IPS-18a (cell line): Measurements from ENCODE around the gene ARIH1.

Source experiments
- H3K27ac ChIP-seq: one replicate; pipeline ENCODE4 v1.5.1; 2013; ENCODE audit warnings: low read length
- H3K27me3 ChIP-seq: one replicate; pipeline ENCODE4 v1.6.1; 2013; ENCODE audit warnings: mild to moderate bottlenecking, low read length; ENCODE audit not compliant: control insufficient read depth, insufficient read depth
- H3K36me3 ChIP-seq: one replicate; pipeline ENCODE4 v1.6.1; 2013; ENCODE audit warnings: low read depth, low read length; ENCODE audit not compliant: control insufficient read depth
- H3K4me1 ChIP-seq: one replicate; pipeline ENCODE4 v1.6.1; 2013; ENCODE audit warnings: low read depth, low read length; ENCODE audit not compliant: control insufficient read depth
- H3K4me3 ChIP-seq: one replicate; pipeline ENCODE4 v1.5.1; 2013; ENCODE audit warnings: low read length
- H3K9ac ChIP-seq: one replicate; pipeline ENCODE4 v1.6.1; 2013; ENCODE audit warnings: mild to moderate bottlenecking, low read length, moderate library complexity
- H3K9me3 ChIP-seq: one replicate; pipeline ENCODE4 v1.6.1; 2013; ENCODE audit warnings: low read depth, low read length; ENCODE audit not compliant: control insufficient read depth

The ARIH1 gene

GRCh38 chr15:72511536-72511935, 37.4 kb downstream of the ARIH1 start:
- no peak overlapping the region for H3K9ac ChIP-seq
- H3K4me3 ChIP-seq, result no peak overlapping the region
- H3K27me3 ChIP-seq, result no peaks in the 10 kb centered on the region
- H3K4me1 ChIP-seq, result no peaks in the 10 kb centered on the region
- no peaks in the 10 kb centered on the region for H3K36me3 ChIP-seq
- no peaks in the 10 kb centered on the region for H3K9me3 ChIP-seq
- no peak overlapping the region for H3K27ac ChIP-seq

- no peaks in the 10 kb centered on the region for H3K4me1 ChIP-seq
- peaks cover 2% of the 10 kb centered on the region for H3K36me3 ChIP-seq
- H3K27ac ChIP-seq, result no peak overlapping the region
- no peak overlapping the region for H3K9ac ChIP-seq
- H3K4me3 ChIP-seq, result no peak overlapping the region
- no peaks in the 10 kb centered on the region for H3K27me3 ChIP-seq
- H3K9me3 ChIP-seq, result no peaks in the 10 kb centered on the region
These were observed 41.7 kb downstream of the ARIH1 start for GRCh38 chr15:72515591-72516389.

- H3K9ac ChIP-seq, result no peak overlapping the region
- H3K27ac ChIP-seq, result no peak overlapping the region
- no peaks in the 10 kb centered on the region for H3K4me1 ChIP-seq
- H3K27me3 ChIP-seq, result no peaks in the 10 kb centered on the region
- H3K4me3 ChIP-seq, result no peak overlapping the region
- no peaks in the 10 kb centered on the region for H3K9me3 ChIP-seq
- H3K36me3 ChIP-seq, result peaks cover 4% of the 10 kb centered on the region
These were observed 42.6 kb downstream of the ARIH1 start for GRCh38 chr15:72516777-72517176.

- Histone ChIP-seq H3K36me3 (peaks cover 4% of the 10 kb centered on the region), H3K27ac (no peak overlapping the region), H3K9ac (no peak overlapping the region), H3K27me3 (no peaks in the 10 kb centered on the region), H3K9me3 (no peaks in the 10 kb centered on the region), H3K4me3 (no peak overlapping the region), H3K4me1 (no peaks in the 10 kb centered on the region)
These were observed 47.6 kb downstream of the ARIH1 start for GRCh38 chr15:72521682-72522081.

GRCh38 chr15:72532991-72533601, 59.0 kb downstream of the ARIH1 start:
- Histone ChIP-seq H3K36me3 (peaks cover 3% of the 10 kb centered on the region), H3K9ac (no peak overlapping the region)

GRCh38 chr15:72534523-72534922, 60.4 kb downstream of the ARIH1 start:
- Histone ChIP-seq H3K27ac (no peak overlapping the region), H3K4me1 (no peaks in the 10 kb centered on the region), H3K27me3 (no peaks in the 10 kb centered on the region), H3K36me3 (peaks cover 3% of the 10 kb centered on the region), H3K9me3 (no peaks in the 10 kb centered on the region), H3K9ac (no peak overlapping the region), H3K4me3 (no peak overlapping the region)

More at GRCh38 chr15:72532991-72533601, 59.0 kb downstream of the ARIH1 start:
- Histone ChIP-seq H3K4me3 (no peak overlapping the region), H3K27me3 (no peaks in the 10 kb centered on the region), H3K27ac (no peak overlapping the region), H3K4me1 (no peaks in the 10 kb centered on the region), H3K9me3 (no peaks in the 10 kb centered on the region)

GRCh38 chr15:72535911-72536310, 61.8 kb downstream of the ARIH1 start:
- no peaks in the 10 kb centered on the region for H3K4me1 ChIP-seq
- peaks cover 3% of the 10 kb centered on the region for H3K9me3 ChIP-seq
- peaks cover 3% of the 10 kb centered on the region for H3K36me3 ChIP-seq
- no peak overlapping the region for H3K27ac ChIP-seq
- no peak overlapping the region for H3K4me3 ChIP-seq
- no peaks in the 10 kb centered on the region for H3K27me3 ChIP-seq
- H3K9ac ChIP-seq, result no peak overlapping the region

- Histone ChIP-seq H3K9me3 (peaks cover 3% of the 10 kb centered on the region), H3K36me3 (peaks cover 3% of the 10 kb centered on the region), H3K27me3 (no peaks in the 10 kb centered on the region), H3K9ac (no peak overlapping the region), H3K27ac (no peak overlapping the region), H3K4me3 (no peak overlapping the region), H3K4me1 (no peaks in the 10 kb centered on the region)
These were observed 62.4 kb downstream of the ARIH1 start for GRCh38 chr15:72536506-72536905.

- no peaks in the 10 kb centered on the region for H3K27me3 ChIP-seq
- peaks cover 3% of the 10 kb centered on the region for H3K36me3 ChIP-seq
- no peak overlapping the region for H3K27ac ChIP-seq
- H3K4me1 ChIP-seq, result no peaks in the 10 kb centered on the region
- H3K4me3 ChIP-seq, result no peak overlapping the region
- H3K9ac ChIP-seq, result no peak overlapping the region
- peaks cover 3% of the 10 kb centered on the region for H3K9me3 ChIP-seq
These were observed 64.8 kb downstream of the ARIH1 start for GRCh38 chr15:72538931-72539330.

GRCh38 chr15:72540606-72541237, 66.6 kb downstream of the ARIH1 start:
- no peak overlapping the region for H3K27ac ChIP-seq
- H3K36me3 ChIP-seq, result peaks cover 6% of the 10 kb centered on the region
- H3K4me3 ChIP-seq, result no peak overlapping the region
- no peaks in the 10 kb centered on the region for H3K4me1 ChIP-seq
- peaks cover 3% of the 10 kb centered on the region for H3K9me3 ChIP-seq
- H3K27me3 ChIP-seq, result no peaks in the 10 kb centered on the region
- no peak overlapping the region for H3K9ac ChIP-seq

GRCh38 chr15:72541674-72542073, 67.5 kb downstream of the ARIH1 start:
- H3K4me3 ChIP-seq, result no peak overlapping the region
- no peak overlapping the region for H3K27ac ChIP-seq
- H3K36me3 ChIP-seq, result peaks cover 6% of the 10 kb centered on the region
- H3K9ac ChIP-seq, result no peak overlapping the region
- H3K27me3 ChIP-seq, result no peaks in the 10 kb centered on the region
- peaks cover 3% of the 10 kb centered on the region for H3K9me3 ChIP-seq
- no peaks in the 10 kb centered on the region for H3K4me1 ChIP-seq
